ENCODE data around the gene TXNDC9. TPM values are rescaled to one million over a fixed set of nuclear protein-coding genes. Genes with fewer than 3 reads are reported as not detected.
"Not testable (repeated sequence)": the region's sequence is repeated elsewhere in the genome, so short reads cannot be mapped to it uniquely, and the experiment has no call there.

The TXNDC9 gene
- total RNA-seq, 1 experiment from 2014 or later, result 40.5 TPM

DNA sequence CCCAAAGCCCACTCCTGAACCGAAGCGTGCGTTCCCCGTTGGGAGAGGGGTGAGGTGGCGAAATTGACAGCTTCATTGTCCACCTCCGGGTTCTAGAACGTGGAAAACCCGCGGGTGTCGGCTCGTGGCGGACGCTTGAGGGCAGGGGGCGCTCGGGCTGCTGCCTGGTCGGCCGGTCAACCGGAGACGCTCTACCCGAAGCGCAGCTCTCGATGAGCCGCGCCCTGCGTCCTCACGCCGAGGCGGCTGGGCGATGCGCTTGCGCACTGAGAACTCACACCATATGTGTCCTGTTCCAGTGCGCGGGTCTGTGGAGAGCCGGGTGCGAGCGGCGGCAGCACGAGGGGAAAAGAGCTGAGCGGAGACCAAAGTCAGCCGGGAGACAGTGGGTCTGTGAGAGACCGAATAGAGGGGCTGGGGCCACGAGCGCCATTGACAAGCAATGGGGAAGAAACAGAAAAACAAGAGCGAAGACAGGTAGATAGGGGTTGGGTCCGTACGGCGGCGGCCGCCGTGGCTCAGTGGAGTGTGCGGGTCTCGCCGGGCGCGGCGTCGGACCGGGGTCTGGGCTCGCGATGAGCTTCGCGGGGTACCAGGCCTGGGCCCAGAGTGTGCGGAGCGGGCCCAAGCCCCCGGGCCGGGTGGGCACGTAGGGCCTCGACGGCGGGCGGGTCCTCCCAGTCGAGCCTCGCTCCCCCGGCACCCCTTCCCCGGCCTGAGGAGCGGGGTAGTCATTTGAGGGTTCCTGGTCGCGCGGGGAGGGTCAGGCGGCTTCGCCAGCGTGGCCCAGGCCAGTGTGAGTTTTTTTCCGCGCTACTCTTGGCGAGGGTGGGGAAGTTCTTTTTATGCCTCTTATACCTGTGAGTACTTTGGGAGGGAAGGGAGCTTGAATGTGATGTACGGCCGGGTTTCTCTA is 1.2 kb upstream of the TXNDC9 start, which contains the start of gene EIF5B:
EIF5B (plus strand) TSS at position 277 of the 916 bp plus-strand sequence; CDS start at position 443, 166 bp downstream.
- CTCF ChIA-PET, result interaction anchor here (0.5 to 1.0 kb wide), 2 partner anchors 52 to 196 kb away, joined by 3 read pairs; no protein-coding TSS in a partner anchor
- intact Hi-C loops (cut with micrococcal nuclease; ENCODE audit: unreplicated experiment), result loop anchor here (2.0 kb wide), 1 partner anchor 157 kb away; the partner anchor contains the start of genes MITD1 and MRPL30
- Mint-ChIP-seq H3K36me3 (ENCODE audit: insufficient read depth, unreplicated experiment) (peaks cover 6% of the 10 kb centered on the region), H3K4me1 (ENCODE audit: low read depth, unreplicated experiment) (peaks cover 4% of the 10 kb centered on the region), H3K27ac (ENCODE audit: unreplicated experiment) (no peak within 1 kb of the TSS), H3K27me3 (ENCODE audit: unreplicated experiment) (no peaks in the 10 kb centered on the region), H3K9me3 (ENCODE audit: low read depth, unreplicated experiment) (no peaks in the 10 kb centered on the region), H3K4me3 (ENCODE audit: low read depth, unreplicated experiment) (no peak within 1 kb of the TSS)
- DNase-seq, result peak; percentile 96
- TF ChIP-seq, protein P1, sequence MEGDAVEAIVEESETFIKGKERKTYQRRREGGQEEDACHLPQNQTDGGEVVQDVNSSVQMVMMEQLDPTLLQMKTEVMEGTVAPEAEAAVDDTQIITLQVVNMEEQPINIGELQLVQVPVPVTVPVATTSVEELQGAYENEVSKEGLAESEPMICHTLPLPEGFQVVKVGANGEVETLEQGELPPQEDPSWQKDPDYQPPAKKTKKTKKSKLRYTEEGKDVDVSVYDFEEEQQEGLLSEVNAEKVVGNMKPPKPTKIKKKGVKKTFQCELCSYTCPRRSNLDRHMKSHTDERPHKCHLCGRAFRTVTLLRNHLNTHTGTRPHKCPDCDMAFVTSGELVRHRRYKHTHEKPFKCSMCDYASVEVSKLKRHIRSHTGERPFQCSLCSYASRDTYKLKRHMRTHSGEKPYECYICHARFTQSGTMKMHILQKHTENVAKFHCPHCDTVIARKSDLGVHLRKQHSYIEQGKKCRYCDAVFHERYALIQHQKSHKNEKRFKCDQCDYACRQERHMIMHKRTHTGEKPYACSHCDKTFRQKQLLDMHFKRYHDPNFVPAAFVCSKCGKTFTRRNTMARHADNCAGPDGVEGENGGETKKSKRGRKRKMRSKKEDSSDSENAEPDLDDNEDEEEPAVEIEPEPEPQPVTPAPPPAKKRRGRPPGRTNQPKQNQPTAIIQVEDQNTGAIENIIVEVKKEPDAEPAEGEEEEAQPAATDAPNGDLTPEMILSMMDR (IDR thresholded peaks at IDR 0.05; ENCODE audit: unreplicated experiment), result peak; percentile 66
- BruUV-seq (replicated peaks), result no TSS peak

GRCh38 chr2:99336804-99337112 is 625 bp upstream of the TXNDC9 start:
- H3K27ac Mint-ChIP-seq (ENCODE audit: unreplicated experiment), result no peak overlapping the region
- intact Hi-C loops (cut with micrococcal nuclease; ENCODE audit: unreplicated experiment), result loop anchor here (2.0 kb wide), 1 partner anchor 156 kb away; the partner anchor contains the start of genes MITD1 and MRPL30
- H3K4me1 Mint-ChIP-seq (ENCODE audit: low read depth, unreplicated experiment), result no peaks in the 10 kb centered on the region
- no peak overlapping the region for H3K4me3 Mint-ChIP-seq (ENCODE audit: low read depth, unreplicated experiment)
- H3K36me3 Mint-ChIP-seq (ENCODE audit: insufficient read depth, unreplicated experiment), result peaks cover 12% of the 10 kb centered on the region
- BruUV-seq (replicated peaks), result no TSS peak
- H3K27me3 Mint-ChIP-seq (ENCODE audit: unreplicated experiment), result no peaks in the 10 kb centered on the region
- CTCF ChIA-PET, result interaction anchor here (1.0 kb wide), 1 partner anchor 196 kb away, joined by 3 read pairs; no protein-coding TSS in a partner anchor
- TF ChIP-seq, protein P1 (IDR thresholded peaks at IDR 0.05; ENCODE audit: unreplicated experiment), result no peak
- no peak for DNase-seq
- H3K9me3 Mint-ChIP-seq (ENCODE audit: low read depth, unreplicated experiment), result no peaks in the 10 kb centered on the region

GRCh38 chr2:99325384-99325783 is 10.7 kb downstream of the TXNDC9 start:
- Mint-ChIP-seq H3K4me3 (ENCODE audit: low read depth, unreplicated experiment) (no peak overlapping the region), H3K27me3 (ENCODE audit: unreplicated experiment) (no peaks in the 10 kb centered on the region), H3K9me3 (ENCODE audit: low read depth, unreplicated experiment) (no peaks in the 10 kb centered on the region), H3K36me3 (ENCODE audit: insufficient read depth, unreplicated experiment) (peaks cover 43% of the 10 kb centered on the region), H3K4me1 (ENCODE audit: low read depth, unreplicated experiment) (no peaks in the 10 kb centered on the region), H3K27ac (ENCODE audit: unreplicated experiment) (no peak overlapping the region)
- TF ChIP-seq, protein P1 (IDR thresholded peaks at IDR 0.05; ENCODE audit: unreplicated experiment), result no peak
- CTCF ChIA-PET, result no interaction called here
- no peak for DNase-seq
- intact Hi-C loops (cut with micrococcal nuclease; ENCODE audit: unreplicated experiment), result no loop called here
- no TSS peak for BruUV-seq (replicated peaks)

DNA sequence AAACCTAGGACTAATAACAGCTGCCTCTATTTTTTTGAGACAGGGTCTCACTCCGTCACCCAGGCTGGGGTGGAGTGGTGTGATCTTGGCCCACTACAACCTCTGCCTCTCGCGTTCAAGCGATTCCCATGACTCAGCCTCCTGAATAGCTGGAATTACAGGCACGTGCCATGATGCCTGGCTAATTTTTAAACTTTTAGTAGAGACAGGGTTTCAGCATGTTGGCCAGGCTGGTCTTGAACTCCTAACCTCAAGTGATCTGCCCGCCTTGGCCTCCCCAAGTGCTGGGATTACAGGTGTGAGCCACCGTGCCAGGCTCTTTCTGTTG is 18.3 kb downstream of the TXNDC9 start:
- BruUV-seq (replicated peaks); H3K9me3 Mint-ChIP-seq (ENCODE audit: low read depth, unreplicated experiment); H3K4me3 Mint-ChIP-seq (ENCODE audit: low read depth, unreplicated experiment); DNase-seq; H3K27me3 Mint-ChIP-seq (ENCODE audit: unreplicated experiment); H3K4me1 Mint-ChIP-seq (ENCODE audit: low read depth, unreplicated experiment); H3K27ac Mint-ChIP-seq (ENCODE audit: unreplicated experiment); intact Hi-C loops (cut with micrococcal nuclease; ENCODE audit: unreplicated experiment): not testable (repeated sequence)
- CTCF ChIA-PET, result interaction anchor here (1.0 kb wide), 1 partner anchor 18 kb away, joined by 3 read pairs; no protein-coding TSS in a partner anchor
- peaks cover 34% of the 10 kb centered on the region for H3K36me3 Mint-ChIP-seq (ENCODE audit: insufficient read depth, unreplicated experiment)
